GM13976 (cell line): ENCODE data around the gene MYOZ2.
"Not testable (repeated sequence)": the region's sequence is repeated elsewhere in the genome, so short reads cannot be mapped to it uniquely, and the experiment has no call there.

Experiments
- DNase-seq: peaks from one replicate; pipeline ENCODE4 v3.0.0; 2012; ENCODE audit warnings: low spot score
- CTCF ChIP-seq: IDR thresholded peaks from 2 replicates; pipeline ENCODE4 v1.5.1; 2012; ENCODE audit warnings: borderline replicate concordance, mild to moderate bottlenecking; ENCODE audit not compliant: insufficient read depth; ENCODE audit errors: extremely low read depth, missing control alignments, control extremely low read depth
- in situ Hi-C: fragments of 300-500 bp; cut with MboI; formaldehyde crosslinking; loops from one replicate; pipeline ENCODE4 v1.12.0; 2022; ENCODE audit warnings: low sequenced_read_pairs, mixed read lengths, inconsistent platforms; ENCODE audit not compliant: unreplicated experiment

MYOZ2 gene

GRCh38 chr4:119136546-119136945 is 914 bp downstream of the MYOZ2 start:
- TF ChIP-seq CTCF = no peak
- DNase-seq = no peak
- in situ Hi-C loops = no loop called here

GRCh38 chr4:119138046-119138445 is 2.4 kb downstream of the MYOZ2 start:
- no peak for TF ChIP-seq CTCF
- in situ Hi-C loops = no loop called here
- DNase-seq = no peak

GRCh38 chr4:119139311-119139710 is 3.7 kb downstream of the MYOZ2 start:
- no peak for TF ChIP-seq CTCF
- no peak for DNase-seq
- in situ Hi-C loops = no loop called here

GRCh38 chr4:119139822-119140252 is 4.2 kb downstream of the MYOZ2 start:
- TF ChIP-seq CTCF = no peak
- in situ Hi-C loops = no loop called here
- DNase-seq = no peak

GRCh38 chr4:119141283-119141682 is 5.7 kb downstream of the MYOZ2 start:
- in situ Hi-C loops, DNase-seq: not testable (repeated sequence)

GRCh38 chr4:119142833-119143232 is 7.2 kb downstream of the MYOZ2 start:
- in situ Hi-C loops = no loop called here
- TF ChIP-seq CTCF = no peak
- DNase-seq = no peak

GRCh38 chr4:119143341-119143740 is 7.7 kb downstream of the MYOZ2 start:
- DNase-seq, in situ Hi-C loops: not testable (repeated sequence)

GRCh38 chr4:119149110-119149509 is 13.5 kb downstream of the MYOZ2 start:
- no peak for TF ChIP-seq CTCF
- in situ Hi-C loops = no loop called here
- no peak for DNase-seq
